HG02840 (cell line): ENCODE measurements around the gene MAN2B1.
"Not testable (repeated sequence)": the region's sequence is repeated elsewhere in the genome, so short reads cannot be mapped to it uniquely, and the experiment has no call there.

ENCODE experiments used
- ATAC-seq: cut with Tn5 transposase; IDR thresholded peaks from one replicate; pipeline ENCODE4 v1.9.1; 2021; ENCODE audit warnings: mild to moderate bottlenecking, moderate library complexity, moderate number of reproducible peaks; ENCODE audit not compliant: unreplicated experiment, low FRiP score

Gene MAN2B1

GRCh38 chr19:12666265-12667048 is at the start of gene MAN2B1, which contains the start of gene WDR83:
TSS of gene MAN2B1 (minus strand) at chr19:12666742. CDS start at chr19:12666701, 41 bp downstream.
TSS of gene WDR83 (plus strand) at chr19:12666807. CDS start at chr19:12669791, 2,984 bp downstream.
- ATAC-seq: no peak

- ATAC-seq: no peak
Measured at GRCh38 chr19:12715929-12716328, 49.4 kb upstream of the MAN2B1 start.

- ATAC-seq: no peak
Measured at GRCh38 chr19:12715102-12715501, 48.6 kb upstream of the MAN2B1 start.

GRCh38 chr19:12713304-12713703 is 46.8 kb upstream of the MAN2B1 start:
- not testable (repeated sequence) for ATAC-seq

- not testable (repeated sequence) for ATAC-seq
Measured at GRCh38 chr19:12712077-12712476, 45.5 kb upstream of the MAN2B1 start.

GRCh38 chr19:12711187-12711586 is 44.6 kb upstream of the MAN2B1 start:
- no peak for ATAC-seq

- ATAC-seq: no peak
Measured at GRCh38 chr19:12708641-12709040, 42.1 kb upstream of the MAN2B1 start.

- ATAC-seq: no peak
Measured at GRCh38 chr19:12706332-12706718, 39.8 kb upstream of the MAN2B1 start.

- ATAC-seq: no peak
Measured at GRCh38 chr19:12705654-12706331, 39.3 kb upstream of the MAN2B1 start.

- ATAC-seq: no peak
Measured at GRCh38 chr19:12705169-12705568, 38.6 kb upstream of the MAN2B1 start.

GRCh38 chr19:12703046-12703445 is 36.5 kb upstream of the MAN2B1 start:
- no peak for ATAC-seq

- no peak for ATAC-seq
Measured at GRCh38 chr19:12701596-12702282, 35.2 kb upstream of the MAN2B1 start.

GRCh38 chr19:12698138-12698537 is 31.6 kb upstream of the MAN2B1 start:
- no peak for ATAC-seq

GRCh38 chr19:12697425-12697824 is 30.9 kb upstream of the MAN2B1 start:
- ATAC-seq: not testable (repeated sequence)

GRCh38 chr19:12696366-12697335 is 30.1 kb upstream of the MAN2B1 start, which contains the start of gene FBXW9:
TSS of gene FBXW9 (minus strand) at chr19:12696631. CDS start at chr19:12696581, 50 bp downstream.
- peak; percentile 75 for ATAC-seq

- ATAC-seq: peak; percentile 16
Measured at GRCh38 chr19:12695997-12696365, 29.4 kb upstream of the MAN2B1 start.

- no peak for ATAC-seq
Measured at GRCh38 chr19:12695514-12695913, 29.0 kb upstream of the MAN2B1 start.

- ATAC-seq: no peak
Measured at GRCh38 chr19:12695096-12695495, 28.6 kb upstream of the MAN2B1 start.

GRCh38 chr19:12694641-12695040 is 28.1 kb upstream of the MAN2B1 start:
- no peak for ATAC-seq

GRCh38 chr19:12692960-12693359 is 26.4 kb upstream of the MAN2B1 start:
- ATAC-seq: no peak
